ENCODE data around the gene TMEM242.
A peak's percentile ranks its signal among the peaks of the same experiment; 100 is the strongest.
"Not testable (repeated sequence)": the region's sequence is repeated elsewhere in the genome, so short reads cannot be mapped to it uniquely, and the experiment has no call there.

TMEM242 gene

DNA sequence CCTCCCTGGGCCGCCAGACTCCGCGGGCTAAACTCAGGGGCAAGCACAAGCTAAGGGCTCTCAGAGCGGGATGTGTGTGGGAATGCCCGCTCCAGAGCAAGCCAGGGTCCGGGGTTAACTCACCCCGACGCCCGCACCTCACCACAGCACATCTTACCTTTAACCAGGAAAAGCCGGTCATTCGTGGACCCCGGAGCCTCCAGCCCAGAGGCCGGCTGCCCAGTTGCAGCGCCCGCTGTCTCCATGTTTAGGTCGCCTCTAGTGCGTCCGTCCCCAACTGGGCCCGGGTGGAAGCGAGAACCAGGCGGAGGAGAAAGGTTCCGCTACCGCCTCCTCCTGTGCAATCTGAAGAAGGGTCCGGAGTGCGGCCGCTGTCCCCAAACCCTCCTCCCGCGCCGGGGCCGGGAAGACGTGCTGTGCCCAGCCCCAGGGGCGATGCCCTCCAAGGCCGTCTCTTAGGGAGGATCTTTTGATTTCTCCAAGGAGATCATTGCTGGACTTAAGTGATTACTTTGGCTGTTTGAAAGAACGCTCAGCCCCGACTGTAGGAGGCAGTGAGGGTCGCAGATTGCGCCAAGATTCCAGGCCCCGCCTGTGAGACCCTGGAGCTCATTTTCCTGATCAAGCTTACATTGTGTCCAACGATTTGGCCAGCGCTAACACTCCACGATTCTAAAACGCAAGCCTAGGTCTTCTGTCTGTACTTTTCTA lies at the start of gene TMEM242:
TSS of gene TMEM242 (minus strand) at position 265 of the 711 bp plus-strand sequence. CDS start at position 245, 20 bp downstream.
- peak; percentile 90 to 92 for DNase-seq

DNA sequence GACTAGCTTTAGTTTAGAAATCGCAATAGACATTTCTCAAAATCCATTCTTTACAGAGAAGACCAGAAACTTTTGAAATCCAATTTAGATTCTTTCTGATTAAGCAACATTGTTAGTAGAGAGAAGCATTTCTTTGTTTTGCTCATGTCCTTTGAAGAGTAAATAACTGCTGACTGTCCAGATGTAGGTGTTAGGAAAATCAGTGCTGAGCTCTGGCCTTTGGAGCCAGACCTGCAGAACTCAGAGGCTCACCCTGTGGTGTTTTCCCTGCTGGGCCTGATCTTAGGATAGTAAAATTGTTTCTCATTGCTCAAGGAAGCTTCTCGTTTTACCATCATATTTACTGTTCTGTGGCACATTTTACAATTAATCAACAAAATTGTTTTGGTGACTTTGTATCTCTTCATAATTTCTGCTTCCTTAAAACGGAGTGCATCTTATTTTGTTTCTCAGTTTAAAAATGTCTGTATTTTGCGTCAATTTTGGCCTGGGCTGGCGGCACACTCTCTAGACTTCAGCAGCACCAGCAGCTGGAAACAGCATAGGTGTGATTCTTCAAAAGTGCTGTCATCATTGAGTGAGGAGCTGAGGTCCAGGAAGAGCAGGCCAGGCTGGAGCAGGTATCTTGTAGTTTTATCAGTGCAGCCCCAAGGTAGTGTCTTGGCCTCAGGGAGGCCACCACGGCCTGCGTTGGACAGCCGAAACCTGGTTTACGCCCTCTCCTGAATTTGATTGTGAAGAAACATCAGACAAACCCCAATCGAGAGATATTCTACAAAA lies 49.4 kb upstream of the TMEM242 start:
- no peak for DNase-seq

DNA sequence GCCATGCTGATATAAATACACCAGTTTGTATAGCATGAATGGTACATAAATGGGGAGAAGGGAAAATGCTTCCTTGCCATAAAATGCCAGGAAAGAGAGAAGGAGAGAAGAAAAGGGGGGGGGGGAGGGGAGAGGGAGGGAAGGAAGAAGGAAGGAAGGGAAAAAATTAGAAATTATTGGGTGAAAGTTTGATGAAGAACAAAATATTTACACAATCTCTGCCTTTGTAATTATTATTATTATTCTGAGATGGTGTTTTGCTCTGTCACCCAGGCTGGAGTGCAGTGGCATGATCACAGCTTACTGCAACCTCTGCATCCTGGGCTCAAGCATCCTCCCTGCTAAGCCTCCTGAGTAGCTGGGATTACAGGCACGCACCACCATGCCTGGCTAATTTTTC lies 47.4 kb upstream of the TMEM242 start:
- DNase-seq: no peak

DNA sequence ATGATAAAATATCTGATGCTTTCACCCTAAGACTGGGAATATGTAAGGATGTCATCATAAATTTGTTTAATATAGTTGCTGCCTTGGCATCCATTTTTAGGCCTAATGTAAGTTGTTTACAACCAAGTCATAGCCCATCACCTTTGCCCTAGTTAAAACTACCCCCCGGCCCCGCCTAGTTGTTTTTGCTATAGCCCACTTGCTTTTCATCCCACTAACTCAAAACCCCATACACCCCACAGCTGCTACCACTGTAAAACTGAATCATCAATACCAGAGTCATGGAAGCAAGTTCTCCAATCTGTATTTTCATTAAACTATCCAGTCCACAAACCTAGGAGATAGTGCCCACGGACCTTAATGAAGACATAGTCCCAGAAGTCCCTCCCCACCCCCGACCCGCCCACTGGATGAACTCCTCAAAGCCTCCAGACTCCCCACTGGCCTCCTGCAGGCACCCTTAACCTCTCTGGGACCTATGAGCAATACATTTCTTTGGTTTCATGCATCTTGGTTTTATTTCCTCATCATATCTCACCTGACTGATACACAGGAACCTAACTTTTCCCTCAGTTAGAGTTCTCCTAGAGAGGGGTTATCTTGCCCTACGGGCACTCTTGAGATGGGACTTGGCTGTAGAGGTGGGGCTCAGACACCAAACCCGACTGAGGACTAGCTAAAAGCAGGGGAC lies 45.2 kb upstream of the TMEM242 start:
- DNase-seq: no peak

DNA sequence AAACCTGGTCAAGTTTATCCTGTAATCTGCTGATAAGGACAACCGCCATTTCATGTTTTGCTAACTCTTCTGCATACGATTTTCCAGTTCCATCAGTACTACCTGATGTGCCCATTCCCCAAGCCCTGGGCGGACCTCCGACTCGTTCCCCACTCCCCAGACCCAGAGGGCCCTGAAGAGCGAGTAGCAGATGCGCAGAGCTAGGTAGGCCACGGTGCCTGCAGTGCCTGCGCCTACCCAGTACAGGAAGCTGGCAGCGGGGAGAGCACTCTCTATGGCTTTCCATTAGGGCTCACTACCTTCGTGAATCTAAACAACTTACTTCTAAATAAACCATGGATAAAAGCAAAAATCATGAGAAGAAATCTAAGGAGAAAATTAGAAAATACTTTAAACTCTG lies 43.3 kb upstream of the TMEM242 start:
- no peak for DNase-seq

DNA sequence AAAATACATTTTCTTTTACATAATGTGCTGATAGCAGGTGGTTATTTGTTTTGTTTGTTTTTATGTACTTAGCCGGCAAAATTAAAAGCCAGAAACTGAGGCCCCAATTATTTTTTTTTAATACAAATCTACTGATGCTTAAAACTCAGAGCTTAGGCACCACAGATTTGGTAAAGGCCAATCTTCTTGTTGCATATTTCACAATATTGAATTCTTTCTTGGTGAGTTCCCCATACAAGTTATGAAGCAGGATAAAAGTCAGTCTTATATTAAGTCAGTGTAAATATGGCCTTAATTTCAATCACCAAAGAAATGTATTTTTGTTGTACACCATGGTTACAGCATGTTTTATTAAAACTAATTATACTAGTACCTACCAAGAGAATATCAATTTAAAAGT lies 41.4 kb upstream of the TMEM242 start:
- DNase-seq: no peak

DNA sequence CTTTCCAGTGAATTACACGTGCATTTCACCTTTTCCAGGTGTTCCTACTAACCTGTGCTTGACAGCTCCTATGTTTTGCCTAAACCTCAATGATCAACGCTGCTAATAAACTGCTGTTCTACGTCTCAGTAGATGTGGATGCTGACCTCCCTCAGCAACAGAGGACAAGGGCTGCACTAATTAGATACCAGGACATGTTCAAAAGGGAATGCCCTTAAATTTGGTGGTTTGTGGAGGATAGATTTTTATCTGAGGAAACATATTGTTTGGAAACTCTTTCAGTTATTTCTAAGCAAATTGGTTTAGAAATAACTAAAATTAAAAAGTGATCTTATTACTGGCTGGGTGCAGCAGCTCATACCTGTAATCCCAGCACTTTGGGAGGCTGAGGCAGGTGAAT lies 38.6 kb upstream of the TMEM242 start:
- DNase-seq: no peak

DNA sequence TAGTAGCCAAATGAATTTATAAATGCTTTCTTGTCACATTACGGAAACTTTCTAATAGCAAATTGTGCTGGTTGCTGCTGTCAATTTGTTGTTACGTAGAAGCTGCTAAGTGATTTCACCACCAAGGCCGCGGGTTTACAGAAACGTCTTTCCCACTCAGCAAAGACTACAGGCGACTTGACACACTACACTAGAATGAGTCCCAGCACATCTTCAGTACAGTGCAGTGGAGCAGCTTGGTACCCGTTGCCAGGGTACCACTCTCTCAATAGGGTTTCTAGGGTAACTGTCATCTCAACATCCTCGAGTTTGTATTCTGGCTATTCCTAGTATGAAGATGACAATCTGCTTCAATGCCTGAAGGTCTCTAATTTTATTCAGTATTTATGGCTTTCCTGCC lies 35.0 kb upstream of the TMEM242 start:
- DNase-seq: no peak

DNA sequence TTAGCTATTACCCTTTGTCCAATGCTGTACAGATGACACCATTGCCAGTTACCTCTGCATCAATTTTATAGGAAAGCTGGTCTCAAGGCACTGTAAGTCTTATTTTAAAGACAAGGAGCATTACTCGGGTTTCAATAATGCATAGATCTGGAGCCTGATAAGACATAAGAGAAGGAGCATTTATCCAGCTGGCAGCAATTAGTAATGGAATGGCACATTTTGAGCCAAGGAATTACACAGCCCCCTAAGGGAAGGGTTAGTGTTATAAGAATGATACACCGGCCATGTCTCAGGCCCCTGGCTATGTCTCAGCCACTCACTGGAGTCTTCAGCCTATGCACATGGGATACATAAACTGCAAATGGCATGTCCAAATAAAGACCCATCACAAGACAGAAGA lies 23.1 kb upstream of the TMEM242 start:
- DNase-seq: no peak

DNA sequence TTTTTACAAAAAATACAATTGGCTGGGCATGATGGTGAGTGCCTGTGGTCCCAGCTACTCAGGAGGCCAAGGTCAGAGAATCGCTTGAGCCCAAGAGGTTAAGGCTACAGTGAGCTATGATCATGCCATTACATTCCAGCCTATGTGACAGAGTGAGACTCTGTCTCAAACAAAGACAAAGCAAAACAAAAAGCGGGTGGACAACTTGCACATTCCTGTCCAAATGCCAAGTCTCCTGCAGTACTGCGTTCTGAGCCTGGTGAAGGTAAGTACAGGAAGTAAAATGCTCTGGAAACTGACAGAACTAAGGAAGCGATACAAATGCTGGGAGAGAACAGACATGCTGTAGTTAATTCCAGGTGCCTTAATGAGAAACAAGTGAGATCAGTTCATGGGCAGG lies 20.4 kb upstream of the TMEM242 start:
- no peak for DNase-seq

DNA sequence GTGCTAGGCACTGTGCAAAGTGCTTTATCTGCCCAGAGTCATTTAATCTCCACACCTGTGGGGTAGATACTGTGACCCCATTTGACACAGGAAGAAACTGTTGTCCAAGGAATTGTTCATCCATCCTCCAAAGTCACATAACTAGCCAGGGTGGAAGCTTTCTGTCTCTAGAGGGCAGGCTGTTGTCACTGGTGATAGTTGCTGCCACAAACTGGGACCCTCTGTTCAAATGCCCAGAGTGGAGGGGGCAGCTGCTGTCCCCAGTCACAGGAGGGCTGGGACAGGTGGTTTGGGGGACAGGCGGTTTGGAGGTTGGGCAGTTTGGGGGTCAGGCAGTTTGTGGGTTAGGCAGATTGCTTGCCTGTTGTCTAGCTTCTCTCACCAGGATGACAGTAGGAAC lies 16.1 kb upstream of the TMEM242 start:
- no peak for DNase-seq

DNA sequence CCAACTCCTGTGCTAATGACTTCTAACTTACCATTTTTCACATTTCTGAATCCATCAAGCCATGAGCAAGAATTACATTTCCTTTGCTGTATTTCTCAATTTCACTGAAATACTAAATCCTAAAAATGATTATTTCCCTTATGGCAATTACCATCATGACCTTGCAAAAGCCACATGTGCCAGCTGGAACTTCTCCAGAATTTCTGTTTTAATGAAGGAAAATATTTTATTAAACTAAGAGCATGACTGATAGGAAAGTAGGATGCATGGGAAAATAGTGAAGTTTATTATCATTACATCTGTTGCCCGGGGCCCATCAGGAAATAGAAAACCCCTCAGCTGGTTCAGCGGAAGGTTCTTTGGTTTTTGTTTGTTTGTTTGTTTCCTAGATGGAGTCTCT lies 14.4 kb upstream of the TMEM242 start:
- DNase-seq: no peak

DNA sequence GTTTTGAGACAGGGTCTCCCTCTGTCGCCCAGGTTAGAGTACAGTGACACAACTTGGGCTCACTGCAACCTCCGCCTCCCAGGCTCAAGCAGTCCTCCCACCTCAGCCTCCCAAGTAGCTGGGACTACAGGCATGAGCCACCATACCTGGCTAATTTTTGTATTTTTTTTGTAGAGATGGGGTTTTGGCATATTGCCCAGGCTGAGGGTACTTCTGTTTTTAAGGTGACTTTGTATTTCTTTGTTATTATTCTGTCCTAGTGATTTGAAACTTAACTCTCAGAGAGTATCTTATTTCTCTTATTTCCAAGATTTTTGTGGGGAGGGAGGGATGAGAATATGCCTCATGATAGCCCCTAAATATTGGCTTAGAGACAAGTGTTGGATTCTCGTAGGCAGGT lies 14.0 kb upstream of the TMEM242 start:
- DNase-seq: not testable (repeated sequence)

DNA sequence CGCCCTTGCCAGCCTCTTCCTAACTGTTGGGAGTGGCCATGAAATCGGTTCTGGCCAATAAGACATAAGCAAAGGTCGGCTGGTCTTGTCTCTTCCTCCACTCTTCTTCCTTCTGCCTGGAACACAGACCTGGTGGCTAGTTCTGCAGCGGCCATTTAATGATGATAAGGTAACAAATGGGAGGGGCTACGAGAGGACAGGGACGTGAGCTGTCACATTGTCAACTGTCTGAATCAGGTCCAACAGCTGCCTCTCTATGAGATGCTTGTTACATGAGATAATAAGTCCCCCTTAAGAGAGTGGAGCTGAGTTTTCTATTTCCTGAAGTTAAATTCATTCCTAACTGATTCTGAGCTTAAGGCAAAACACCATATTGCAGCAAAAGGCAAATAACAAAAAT lies 12.5 kb upstream of the TMEM242 start:
- DNase-seq: no peak

DNA sequence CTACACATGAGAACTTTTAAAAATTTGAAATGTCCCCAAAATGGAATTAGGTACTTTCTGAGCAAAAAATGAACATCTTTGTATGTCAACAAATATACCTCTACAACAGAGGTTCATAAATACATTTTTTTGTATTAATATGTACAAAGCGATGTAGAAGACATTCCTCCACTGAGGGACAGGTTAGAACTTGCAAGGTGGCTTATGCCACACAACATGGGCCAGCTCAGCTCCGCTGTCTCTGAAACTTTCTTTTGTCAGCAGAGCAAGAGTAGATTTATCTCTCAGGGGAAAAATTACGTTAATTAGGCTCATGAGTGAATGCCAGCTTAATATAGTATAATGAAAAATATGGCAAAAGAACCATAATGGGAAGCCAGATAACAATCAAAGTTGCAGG lies 10.6 kb upstream of the TMEM242 start:
- DNase-seq: no peak

DNA sequence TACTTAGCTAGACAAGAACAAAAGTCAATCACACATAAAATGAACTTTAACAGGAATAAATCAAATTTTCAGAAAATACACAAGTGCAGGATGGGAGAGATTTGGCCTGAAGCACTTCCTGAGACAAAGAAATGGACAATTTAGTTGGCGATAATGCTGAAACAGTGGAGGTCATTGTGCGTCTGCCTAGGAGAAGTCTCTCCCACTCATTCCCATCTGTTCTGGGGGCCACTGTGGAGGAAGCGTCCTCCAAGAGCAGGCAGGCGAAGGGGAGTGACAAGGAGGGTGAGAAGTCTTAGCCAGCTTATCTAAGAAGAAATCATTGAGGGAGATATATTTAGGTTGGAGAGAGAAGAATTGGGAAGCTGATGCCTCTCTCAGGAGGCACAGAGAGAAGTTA lies 10.2 kb upstream of the TMEM242 start:
- no peak for DNase-seq

DNA sequence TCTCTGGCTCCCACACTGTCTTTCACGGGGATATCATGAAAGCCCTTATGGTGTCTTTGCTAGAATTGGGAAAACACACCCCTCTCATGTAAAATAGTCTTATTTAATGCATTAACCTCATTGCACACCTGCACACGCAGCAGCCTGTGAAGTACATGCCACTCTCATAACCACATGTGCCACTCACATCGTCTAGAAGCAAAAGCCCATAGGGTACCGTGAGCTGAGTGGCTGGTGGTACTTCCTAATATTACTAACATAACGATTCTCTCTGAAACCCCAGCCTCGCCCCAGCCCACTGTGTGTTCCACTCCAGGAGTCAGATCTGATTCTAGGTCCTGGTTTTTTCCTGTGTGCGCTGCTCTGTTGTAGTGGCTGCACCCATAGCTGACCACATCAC lies 9.5 kb upstream of the TMEM242 start:
- DNase-seq: no peak

DNA sequence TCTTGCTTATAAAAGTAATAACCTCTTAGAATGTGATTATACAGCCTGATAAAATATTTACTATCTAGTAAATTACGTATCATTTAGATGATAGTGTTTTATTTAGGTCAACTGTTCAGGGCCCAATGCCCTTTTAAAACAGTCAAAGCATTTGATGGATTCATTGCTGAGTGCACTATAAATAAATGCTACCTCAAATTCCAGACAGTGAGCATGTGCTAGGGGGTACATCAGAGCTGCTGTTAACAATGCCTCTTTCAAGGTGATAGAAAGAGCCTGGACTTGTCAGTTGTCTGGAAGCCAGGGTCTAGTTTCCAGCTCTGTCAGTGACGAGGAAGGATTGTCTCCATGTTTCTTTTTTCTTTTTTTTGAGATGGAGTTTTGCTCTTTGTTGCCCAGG lies 7.5 kb upstream of the TMEM242 start:
- DNase-seq: no peak

DNA sequence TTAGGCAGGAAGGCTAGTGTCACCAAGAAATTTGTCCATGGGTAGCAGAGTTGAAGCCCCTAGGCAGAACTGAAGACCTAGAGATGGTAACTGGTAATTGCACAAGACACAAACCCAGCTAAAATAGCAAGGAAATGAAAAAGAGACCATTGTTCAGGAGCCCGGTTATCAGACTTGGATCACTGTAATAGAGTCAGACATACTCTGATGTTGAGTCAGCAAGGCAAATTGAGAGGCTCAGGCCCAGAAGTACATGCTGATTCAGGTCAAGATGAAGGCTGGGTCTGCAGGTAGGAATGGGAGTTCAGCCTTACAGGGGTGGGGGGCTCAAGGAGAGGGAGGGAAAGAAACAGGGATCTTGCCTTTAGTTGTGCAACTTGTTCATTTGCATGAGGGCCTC lies 6.5 kb upstream of the TMEM242 start:
- DNase-seq: no peak

DNA sequence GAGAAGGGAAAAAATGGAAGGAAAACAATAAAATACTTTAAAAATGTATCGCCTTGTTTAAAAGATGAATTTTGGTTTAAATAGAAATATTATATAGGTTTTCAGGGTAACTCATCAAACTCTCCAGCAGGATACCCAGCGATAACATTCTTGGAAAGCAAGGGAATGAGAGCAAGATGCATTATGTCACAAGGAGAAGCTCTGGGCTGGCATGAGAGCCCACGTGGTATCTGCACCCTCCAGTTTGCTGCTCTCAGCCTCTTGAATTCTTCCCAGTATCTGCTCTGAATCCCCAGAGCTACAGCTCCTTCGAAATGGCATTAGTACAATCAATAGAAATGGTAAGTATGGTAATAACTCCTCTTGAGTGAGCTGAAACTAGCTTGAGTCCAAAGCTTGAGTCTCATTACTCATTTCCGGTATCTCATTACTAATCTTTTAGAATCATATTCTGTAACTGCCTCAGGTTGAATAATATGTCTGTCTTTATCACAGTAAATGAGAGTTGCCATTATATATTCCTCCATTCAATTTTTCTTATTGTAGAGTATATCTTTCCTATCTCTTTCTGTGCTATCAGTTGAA lies 4.9 kb upstream of the TMEM242 start:
- DNase-seq: no peak

DNA sequence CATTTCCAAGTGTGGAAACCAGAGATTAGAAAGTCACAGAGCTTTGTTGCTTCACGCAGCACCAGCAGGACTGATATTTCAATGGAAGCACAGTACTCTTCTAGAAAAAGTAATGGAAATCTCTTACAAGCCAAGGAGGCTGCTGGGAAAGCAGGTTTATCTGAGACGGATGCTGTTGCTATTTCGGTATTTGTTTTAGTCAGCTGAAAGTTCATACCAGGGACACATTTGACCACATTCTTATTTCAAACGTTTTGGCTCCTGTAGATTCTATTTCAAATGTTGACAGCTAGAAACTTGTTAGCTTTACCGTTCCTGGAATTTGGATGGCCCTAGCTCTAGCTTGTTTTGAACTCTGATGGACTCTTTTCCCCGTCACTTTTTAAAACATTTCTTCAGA lies 3.7 kb upstream of the TMEM242 start:
- DNase-seq: no peak

DNA sequence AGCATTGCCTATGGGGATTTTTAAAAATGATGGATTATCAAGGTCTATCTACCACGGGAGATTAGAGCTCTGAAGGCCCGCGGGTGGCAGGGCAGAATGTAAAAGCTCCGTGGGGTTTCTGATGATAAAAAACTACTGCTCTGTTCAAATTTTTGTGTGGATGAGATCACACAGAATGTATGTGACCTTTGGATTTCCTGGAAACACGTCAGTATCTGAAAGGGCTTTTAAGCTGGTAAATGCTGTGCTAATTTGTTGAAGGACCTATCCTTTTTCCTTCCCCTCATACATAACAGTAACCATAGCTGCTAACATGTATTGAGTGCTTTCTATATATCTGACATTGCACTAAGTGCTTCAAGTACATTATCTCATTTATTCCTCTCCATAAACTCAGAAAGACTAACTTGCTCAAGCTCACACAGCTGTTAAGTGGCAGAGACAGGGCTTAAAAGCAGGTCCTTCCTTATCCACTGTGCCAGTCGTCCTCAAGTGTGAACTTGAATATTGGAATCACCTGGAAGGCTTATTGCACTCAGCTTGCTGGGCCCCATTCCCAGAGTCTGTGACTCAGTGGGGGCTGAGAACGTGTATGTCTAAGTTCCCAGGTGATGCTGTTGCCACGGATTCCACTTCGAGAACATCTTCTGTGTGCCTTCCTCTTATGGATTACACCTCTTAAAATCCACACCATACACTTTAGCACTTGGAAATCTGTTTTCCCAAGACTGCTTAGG lies 1.9 kb upstream of the TMEM242 start:
- DNase-seq: no peak

DNA sequence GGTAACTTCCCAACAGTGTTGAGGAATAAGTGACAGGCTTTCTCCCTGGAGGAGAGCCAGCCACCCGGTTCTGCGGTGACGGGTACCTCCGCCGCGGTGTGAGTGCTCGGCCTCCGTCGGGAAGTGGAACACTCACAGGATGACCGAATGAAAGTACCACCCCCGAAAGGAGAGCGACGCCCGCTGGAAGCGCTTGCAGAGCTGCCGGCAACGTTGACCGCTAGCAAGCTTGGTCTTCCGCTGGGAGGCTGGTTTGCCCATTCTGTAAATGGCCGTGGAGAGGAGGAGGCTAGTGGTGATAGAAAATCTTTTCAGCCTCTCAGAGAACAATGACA lies 614 bp upstream of the TMEM242 start:
- peak; percentile 31 to 42 for DNase-seq
